IMR-90 (cell line): ENCODE results near the gene RPRML. TPM values are rescaled to one million over a fixed set of nuclear protein-coding genes. Genes with fewer than 3 reads are reported as not detected.

Experiments
- ATAC-seq: fragments of 200-7000 bp; cut with Tn5 transposase; 2 replicates; pipeline ENCODE4 v1.9.1; 2020; ENCODE audit warnings: low read depth, mild to moderate bottlenecking, moderate library complexity
- BruUV-seq: library from RNA; stranded (reverse); fragments of 400-500 nt; replicated peaks from 2 replicates; lab custom pipeline; 2021; lab: Mats Ljungman, UMichigan
- CTCF ChIA-PET: fragments of 300-600 bp; formaldehyde crosslinking; extraction: SDS; loops from one replicate; lab custom pipeline; 2021; ENCODE audit warnings: antibody characterized with exemption; lab: Yijun Ruan, JAX
- POLR2A ChIA-PET: fragments of 300-600 bp; sonication (Branson Sonifier 250); formaldehyde crosslinking; loops from one replicate; lab custom pipeline; 2022; ENCODE audit warnings: antibody characterized with exemption; ENCODE audit not compliant: unreplicated experiment; lab: Charles Lee
- DNase-seq: peaks from one replicate; pipeline ENCODE4 v3.0.0; 2013
- H2AFZ ChIP-seq: replicated peaks from 2 replicates; pipeline ENCODE3; 2013; ENCODE audit warnings: low read length, mild to moderate bottlenecking; ENCODE audit not compliant: poor library complexity
- H2AK5ac ChIP-seq: 2 replicates; pipeline ENCODE4 v1.6.1; 2013; ENCODE audit warnings: low read depth, low read length, inconsistent platforms
- H2AK9ac ChIP-seq: replicated peaks from 2 replicates; pipeline ENCODE3; 2013; ENCODE audit warnings: mild to moderate bottlenecking, low read depth, low read length, moderate library complexity; ENCODE audit not compliant: poor library complexity
- H2BK120ac ChIP-seq: 2 replicates; pipeline ENCODE4 v1.6.1; 2013; ENCODE audit warnings: low read depth, low read length, inconsistent platforms
- H2BK15ac ChIP-seq: 3 replicates; pipeline ENCODE4 v1.6.1; 2013; ENCODE audit warnings: low read depth, low read length, inconsistent platforms
- H2BK20ac ChIP-seq: 2 replicates; pipeline ENCODE4 v1.6.1; 2013; ENCODE audit warnings: low read depth, mild to moderate bottlenecking, inconsistent platforms, low read length, moderate library complexity
- H2BK5ac ChIP-seq: 2 replicates; pipeline ENCODE4 v1.6.1; 2013; ENCODE audit warnings: mild to moderate bottlenecking, low read depth, low read length, inconsistent platforms; ENCODE audit not compliant: poor library complexity, severe bottlenecking
- H3K14ac ChIP-seq: replicated peaks from 2 replicates; pipeline ENCODE4 v1.6.1; 2013; ENCODE audit warnings: low read depth, low read length, inconsistent platforms
- H3K18ac ChIP-seq: 2 replicates; pipeline ENCODE4 v1.6.1; 2013; ENCODE audit warnings: low read depth, low read length, control low read depth
- H3K23ac ChIP-seq: 2 replicates; pipeline ENCODE4 v1.6.1; 2013; ENCODE audit warnings: low read depth, low read length, inconsistent platforms
- H3K27ac ChIP-seq: 2 replicates; pipeline ENCODE4 v1.5.1; 2013; ENCODE audit warnings: mild to moderate bottlenecking, control low read depth, low read length; ENCODE audit not compliant: insufficient read depth
- H3K27me3 ChIP-seq: 2 replicates; pipeline ENCODE4 v1.6.1; 2013; ENCODE audit warnings: low read length; ENCODE audit not compliant: control insufficient read depth, insufficient read depth
- H3K36me3 ChIP-seq: 2 replicates; pipeline ENCODE4 v1.6.1; 2013; ENCODE audit warnings: low read length, mixed read lengths; ENCODE audit not compliant: control insufficient read depth, insufficient read depth
- H3K4ac ChIP-seq: 2 replicates; pipeline ENCODE4 v1.6.1; 2013; ENCODE audit warnings: low read depth, low read length, inconsistent platforms
- H3K4me1 ChIP-seq: 2 replicates; pipeline ENCODE4 v1.6.1; 2013; ENCODE audit warnings: low read length, mixed read lengths; ENCODE audit not compliant: control insufficient read depth, insufficient read depth
- H3K4me2 ChIP-seq: 2 replicates; pipeline ENCODE4 v1.6.1; 2013; ENCODE audit warnings: low read depth, mild to moderate bottlenecking, control low read depth, low read length, moderate library complexity
- H3K4me3 ChIP-seq: 2 replicates; pipeline ENCODE4 v1.5.1; 2013; ENCODE audit warnings: low read depth, mild to moderate bottlenecking, control low read depth, low read length, moderate library complexity; ENCODE audit not compliant: insufficient read depth
- H3K56ac ChIP-seq: 2 replicates; pipeline ENCODE4 v1.6.1; 2013; ENCODE audit warnings: low read length, inconsistent platforms; ENCODE audit not compliant: insufficient read depth; ENCODE audit errors: extremely low read depth
- H3K79me1 ChIP-seq, 2 experiments: 2 replicates each; pipeline ENCODE4 v1.6.1; 2013; ENCODE audit warnings: low read length in 2 of 2, inconsistent platforms in 1 of 2, low read depth in 1 of 2
- H3K9ac ChIP-seq: 2 replicates; pipeline ENCODE4 v1.6.1; 2013; ENCODE audit warnings: low read depth, low read length, control low read depth
- H3K9me1 ChIP-seq: 2 replicates; pipeline ENCODE4 v1.6.1; 2013; ENCODE audit warnings: low read length, inconsistent platforms; ENCODE audit not compliant: insufficient read depth
- H3K9me3 ChIP-seq: 2 replicates; pipeline ENCODE4 v1.6.1; 2013; ENCODE audit warnings: low read length; ENCODE audit not compliant: control insufficient read depth, insufficient read depth
- H4K20me1 ChIP-seq: 2 replicates; pipeline ENCODE4 v1.6.1; 2013; ENCODE audit warnings: low read length, inconsistent platforms; ENCODE audit not compliant: insufficient read depth
- H4K5ac ChIP-seq: 2 replicates; pipeline ENCODE4 v1.6.1; 2013; ENCODE audit warnings: mild to moderate bottlenecking, low read depth, low read length, control low read depth
- H4K8ac ChIP-seq, 2 experiments: 2 replicates each; pipeline ENCODE4 v1.6.1; 2013; ENCODE audit warnings: low read depth in 2 of 2, low read length in 2 of 2, control low read depth in 1 of 2, inconsistent platforms in 1 of 2
- H4K91ac ChIP-seq: 2 replicates; pipeline ENCODE4 v1.6.1; 2013; ENCODE audit warnings: low read depth, low read length, inconsistent platforms; ENCODE audit not compliant: insufficient read depth
- CEBPB ChIP-seq: IDR thresholded peaks from 2 replicates; pipeline ENCODE4 v1.6.1; 2012; ENCODE audit warnings: low read depth, low read length, improper control_type of control experiment
- CHD1 ChIP-seq: IDR thresholded peaks from 2 replicates; pipeline ENCODE4 v1.6.1; 2012; ENCODE audit warnings: low read depth, low read length, improper control_type of control experiment
- FOS ChIP-seq: fragments of 150-350 bp; IDR thresholded peaks from 2 replicates; pipeline ENCODE4 v1.6.1; 2016; ENCODE audit warnings: low read depth, low read length
- MAFK ChIP-seq: IDR thresholded peaks from 2 replicates; pipeline ENCODE4 v1.6.1; 2012; ENCODE audit warnings: low read depth, low read length, improper control_type of control experiment
- MAZ ChIP-seq: IDR thresholded peaks from 2 replicates; pipeline ENCODE4 v1.6.1; 2012; ENCODE audit warnings: low read depth, mild to moderate bottlenecking, low read length, improper control_type of control experiment, moderate library complexity, borderline replicate concordance
- NFE2L2 ChIP-seq: fragments of 150-350 bp; IDR thresholded peaks from 2 replicates; pipeline ENCODE4 v1.6.1; 2016; ENCODE audit warnings: low read depth, mild to moderate bottlenecking, low read length
- POLR2A ChIP-seq: IDR thresholded peaks from 2 replicates; pipeline ENCODE4 v1.6.1; 2012; ENCODE audit warnings: mild to moderate bottlenecking, low read depth, low read length
- RAD21 ChIP-seq: IDR thresholded peaks from 2 replicates; pipeline ENCODE4 v1.6.1; 2012; ENCODE audit warnings: low read length, improper control_type of control experiment
- RCOR1 ChIP-seq: IDR thresholded peaks from 2 replicates; pipeline ENCODE4 v1.6.1; 2012; ENCODE audit warnings: mild to moderate bottlenecking, low read length, improper control_type of control experiment; ENCODE audit not compliant: insufficient replicate concordance
- RFX5 ChIP-seq: IDR thresholded peaks from 2 replicates; pipeline ENCODE4 v1.8.0; 2012; ENCODE audit warnings: low read depth, mild to moderate bottlenecking, low read length, moderate library complexity
- SMC3 ChIP-seq: fragments of 150-350 bp; IDR thresholded peaks from 2 replicates; pipeline ENCODE4 v1.6.1; 2016; ENCODE audit warnings: low read depth, mild to moderate bottlenecking, antibody characterized with exemption, low read length, moderate library complexity
- WGBS, 2 experiments: methylation state at CpG; one replicate each; pipeline versions ENCODE4 v1.1.5 to v1.1.7; 2013; ENCODE audit warnings: missing lambda C conversion rate in 2 of 2; ENCODE audit not compliant: insufficient read length in 1 of 2; ENCODE audit errors: extremely low coverage in 2 of 2; 5-methylcytosine and 5-hydroxymethylcytosine counted together
- dilution Hi-C: fragments of 300-500 bp; cut with HindIII; formaldehyde crosslinking; loops from one replicate; pipeline ENCODE4 v1.14.3; 2018; ENCODE audit warnings: low sequenced_read_pairs; ENCODE audit not compliant: unreplicated experiment
- in situ Hi-C: fragments of 300-500 bp; cut with MboI; formaldehyde crosslinking; loops from 3 replicates; pipeline ENCODE4 v1.14.3; 2019; ENCODE audit warnings: low sequenced_read_pairs, inconsistent platforms, mixed read lengths
- intact Hi-C: fragments of 100-400 bp; cut with micrococcal nuclease; formaldehyde crosslinking; loops from 2 replicates; pipeline ENCODE4 v1.10.0; 2022
- polyA plus RNA-seq, 3 experiments: library from polyadenylated mRNA; depleted of rRNA; stranded (reverse); fragments of >200 nt; gene quantifications; 2 replicates each; pipeline ENCODE4 v1.2.3, GENCODE V29; 2012; ENCODE audit warnings: low replicate concordance in 1 of 3
- total RNA-seq: library from RNA; depleted of rRNA; stranded (reverse); fragments of >200 nt; gene quantifications from 2 replicates; pipeline ENCODE4 v1.2.3, GENCODE V29; 2012
- TF ChIP-seq, protein P1 (sequence below): fragments of 150-350 bp; IDR thresholded peaks from 2 replicates; pipeline ENCODE4 v1.6.1; 2016; ENCODE audit warnings: low read depth, mild to moderate bottlenecking, low read length, moderate library complexity, borderline replicate concordance
- TF ChIP-seq, protein P2 (sequence below): conservative IDR thresholded peaks from 2 replicates; pipeline ENCODE4 v1.5.1; 2012; ENCODE audit warnings: mild to moderate bottlenecking, low read depth, low read length, improper control_type of control experiment
- TF ChIP-seq, protein P3 (sequence below): fragments of 150-350 bp; IDR thresholded peaks from 2 replicates; pipeline ENCODE4 v1.6.1; 2017; ENCODE audit warnings: mild to moderate bottlenecking, antibody characterized with exemption, low read length, low read depth

Gene RPRML
- total and polyA plus RNA-seq, 2 of the 4 experiments (the other 2 are of a cell fraction) = not detected

DNA sequence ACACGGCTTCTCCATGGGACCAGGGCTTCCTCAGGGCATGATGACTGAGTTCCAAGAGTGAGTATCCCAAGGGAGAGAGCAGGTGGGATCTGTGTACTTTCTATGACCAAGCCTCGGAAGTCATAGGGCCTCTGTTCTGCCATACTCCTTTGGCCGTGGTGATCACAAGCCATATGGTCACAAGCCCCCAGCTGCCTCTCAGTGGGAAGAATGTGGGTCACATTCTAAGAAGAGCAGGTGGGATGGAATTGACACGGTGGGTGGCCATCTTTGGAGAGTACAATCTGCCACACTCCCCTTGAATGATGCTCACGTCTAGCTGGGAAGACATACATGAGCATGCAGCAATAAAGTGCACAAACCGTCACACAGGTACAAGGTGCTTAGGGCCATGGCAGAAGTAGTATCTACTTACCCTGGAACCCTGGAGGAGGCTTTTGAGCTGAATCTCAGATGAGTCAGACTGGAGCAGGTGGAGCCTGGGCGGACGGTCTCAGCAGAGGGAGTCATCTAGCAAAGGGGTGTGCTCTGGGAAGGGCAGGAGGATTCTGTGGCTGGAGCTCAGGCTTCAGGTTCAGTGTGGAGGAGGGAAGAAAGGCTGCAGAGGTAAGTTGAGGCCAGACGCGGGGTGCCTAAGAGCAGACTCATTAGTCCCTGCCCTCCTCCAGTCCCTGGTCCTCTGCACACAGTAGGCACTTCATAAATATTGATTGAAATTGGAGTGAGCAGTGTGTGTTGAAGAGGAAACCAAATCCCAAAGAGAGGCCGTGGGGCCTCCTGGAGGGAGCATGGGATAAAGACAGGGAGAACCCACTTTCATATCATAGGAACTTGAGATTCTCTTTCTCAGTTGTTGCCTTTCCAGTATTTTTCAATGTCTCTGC, 29.5 kb downstream of the RPRML start:
- intact Hi-C loops (no loop called here), in situ Hi-C loops (loop anchor here (5.0 kb wide), 1 partner anchor 53 kb away; no protein-coding TSS in a partner anchor), dilution Hi-C loops (no loop called here)
- H3K18ac ChIP-seq = no peak overlapping the region
- POLR2A ChIA-PET = no interaction called here
- no peak overlapping the region for H2AK9ac ChIP-seq
- 82% methylated on average over 5 of the region's 11 CpGs; no CpG with 5 or more reads in 1 of the 2 experiments for WGBS, 2 experiments
- no TSS peak for BruUV-seq
- H3K4me3 ChIP-seq = no peak overlapping the region
- no peaks in the 10 kb centered on the region for H3K9me3 ChIP-seq
- H4K20me1 ChIP-seq = peaks cover 11% of the 10 kb centered on the region; the same call in 1 of the 2 replicates
- no peak overlapping the region for H3K14ac ChIP-seq
- no peaks in the 10 kb centered on the region; the same call in 1 of the 2 replicates for H3K9me1 ChIP-seq
- no peaks in the 10 kb centered on the region for H3K79me1 ChIP-seq
- H2AK5ac ChIP-seq = no peak overlapping the region
- H3K36me3 ChIP-seq = no peaks in the 10 kb centered on the region
- no peak overlapping the region for H2BK5ac ChIP-seq
- H3K4me1 ChIP-seq = no peaks in the 10 kb centered on the region; the same call in 1 of the 2 replicates
- peak overlapping the region; percentile 23 for H2AFZ ChIP-seq
- H4K5ac ChIP-seq = no peak overlapping the region
- H3K4me2 ChIP-seq = no peak overlapping the region
- no peak overlapping the region for H3K9ac ChIP-seq
- ATAC-seq (peak; percentile 42), DNase-seq (peak; percentile 48)
- H3K4ac ChIP-seq = no peak overlapping the region
- CTCF ChIA-PET = no interaction called here
- H2BK15ac ChIP-seq = no peak overlapping the region
- no peak overlapping the region for H4K8ac ChIP-seq
- no peak overlapping the region for H2BK20ac ChIP-seq
- H2BK120ac ChIP-seq = no peak overlapping the region
- H3K27me3 ChIP-seq = no peaks in the 10 kb centered on the region; the same call in 1 of the 2 replicates
- H3K56ac ChIP-seq = no peak overlapping the region
- H3K23ac ChIP-seq = no peak overlapping the region
- no peak overlapping the region for H4K91ac ChIP-seq
- no peak overlapping the region for H3K27ac ChIP-seq
- TF ChIP-seq CHD1 (no peak), MAZ (no peak), POLR2A (no peak), MAFK (no peak), FOS (no peak), CEBPB (no peak), RFX5 (no peak), RAD21 (no peak), SMC3 (no peak), NFE2L2 (no peak), RCOR1 (no peak)
- TF ChIP-seq, protein P1, sequence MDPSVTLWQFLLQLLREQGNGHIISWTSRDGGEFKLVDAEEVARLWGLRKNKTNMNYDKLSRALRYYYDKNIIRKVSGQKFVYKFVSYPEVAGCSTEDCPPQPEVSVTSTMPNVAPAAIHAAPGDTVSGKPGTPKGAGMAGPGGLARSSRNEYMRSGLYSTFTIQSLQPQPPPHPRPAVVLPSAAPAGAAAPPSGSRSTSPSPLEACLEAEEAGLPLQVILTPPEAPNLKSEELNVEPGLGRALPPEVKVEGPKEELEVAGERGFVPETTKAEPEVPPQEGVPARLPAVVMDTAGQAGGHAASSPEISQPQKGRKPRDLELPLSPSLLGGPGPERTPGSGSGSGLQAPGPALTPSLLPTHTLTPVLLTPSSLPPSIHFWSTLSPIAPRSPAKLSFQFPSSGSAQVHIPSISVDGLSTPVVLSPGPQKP = no peak
- TF ChIP-seq, protein P2, sequence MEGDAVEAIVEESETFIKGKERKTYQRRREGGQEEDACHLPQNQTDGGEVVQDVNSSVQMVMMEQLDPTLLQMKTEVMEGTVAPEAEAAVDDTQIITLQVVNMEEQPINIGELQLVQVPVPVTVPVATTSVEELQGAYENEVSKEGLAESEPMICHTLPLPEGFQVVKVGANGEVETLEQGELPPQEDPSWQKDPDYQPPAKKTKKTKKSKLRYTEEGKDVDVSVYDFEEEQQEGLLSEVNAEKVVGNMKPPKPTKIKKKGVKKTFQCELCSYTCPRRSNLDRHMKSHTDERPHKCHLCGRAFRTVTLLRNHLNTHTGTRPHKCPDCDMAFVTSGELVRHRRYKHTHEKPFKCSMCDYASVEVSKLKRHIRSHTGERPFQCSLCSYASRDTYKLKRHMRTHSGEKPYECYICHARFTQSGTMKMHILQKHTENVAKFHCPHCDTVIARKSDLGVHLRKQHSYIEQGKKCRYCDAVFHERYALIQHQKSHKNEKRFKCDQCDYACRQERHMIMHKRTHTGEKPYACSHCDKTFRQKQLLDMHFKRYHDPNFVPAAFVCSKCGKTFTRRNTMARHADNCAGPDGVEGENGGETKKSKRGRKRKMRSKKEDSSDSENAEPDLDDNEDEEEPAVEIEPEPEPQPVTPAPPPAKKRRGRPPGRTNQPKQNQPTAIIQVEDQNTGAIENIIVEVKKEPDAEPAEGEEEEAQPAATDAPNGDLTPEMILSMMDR = no peak
- TF ChIP-seq, protein P3, sequence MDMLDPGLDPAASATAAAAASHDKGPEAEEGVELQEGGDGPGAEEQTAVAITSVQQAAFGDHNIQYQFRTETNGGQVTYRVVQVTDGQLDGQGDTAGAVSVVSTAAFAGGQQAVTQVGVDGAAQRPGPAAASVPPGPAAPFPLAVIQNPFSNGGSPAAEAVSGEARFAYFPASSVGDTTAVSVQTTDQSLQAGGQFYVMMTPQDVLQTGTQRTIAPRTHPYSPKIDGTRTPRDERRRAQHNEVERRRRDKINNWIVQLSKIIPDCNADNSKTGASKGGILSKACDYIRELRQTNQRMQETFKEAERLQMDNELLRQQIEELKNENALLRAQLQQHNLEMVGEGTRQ = no peak
